Activated T-cell treated with anti-CD3 and anti-CD28 coated beads, Interleukin-2, amount 50 U/mL, for 72 hours (primary cell): ENCODE data around the gene AK9. TPM values are rescaled to one million over a fixed set of nuclear protein-coding genes. Genes with fewer than 3 reads are reported as not detected.
A peak's percentile ranks its signal among the peaks of the same experiment; 100 is the strongest.

ENCODE experiments used
- ATAC-seq, 2 donors: fragments of 150-1000 bp; cut with Tn5 transposase; replicated peaks in 1 of 2; 2 replicates each; pipeline ENCODE4 v1.10.0; 2021; ENCODE audit warnings: moderate library complexity in 2 of 2, mild to moderate bottlenecking in 1 of 2
- DNase-seq, 2 donors: peaks; one replicate each; pipeline ENCODE4 v3.0.0; 2021 to 2022; ENCODE audit warnings: mixed read lengths in 1 of 2
- H3K27ac Mint-ChIP-seq: one replicate; pipeline ENCODE4 v1.8.0; 2022; ENCODE audit warnings: mild to moderate bottlenecking, moderate library complexity, mixed read lengths
- H3K27me3 Mint-ChIP-seq: one replicate; pipeline ENCODE4 v1.8.0; 2022; ENCODE audit warnings: low read depth, mixed read lengths
- H3K36me3 Mint-ChIP-seq, 2 donors: one replicate each; pipeline ENCODE4 v1.8.0; 2022; ENCODE audit warnings: mixed read lengths in 2 of 2, mild to moderate bottlenecking in 1 of 2; ENCODE audit not compliant: insufficient read depth in 2 of 2
- H3K4me1 Mint-ChIP-seq: one replicate; pipeline ENCODE4 v1.8.0; 2022; ENCODE audit warnings: low read depth, mixed read lengths
- H3K4me3 Mint-ChIP-seq, 2 donors: one replicate each; pipeline ENCODE4 v1.8.0; 2022; ENCODE audit warnings: mild to moderate bottlenecking in 2 of 2, mixed read lengths in 2 of 2, moderate library complexity in 2 of 2
- H3K9me3 Mint-ChIP-seq, 2 donors: one replicate each; pipeline ENCODE4 v1.8.0; 2022; ENCODE audit warnings: mixed read lengths in 2 of 2
- total RNA-seq, 2 donors: library from RNA; stranded (reverse); gene quantifications; one replicate each; pipeline ENCODE4 v1.2.3, GENCODE V29; 2022

Gene AK9
- total RNA-seq, 2 donors from 2014 or later: 6.4 to 11.5 TPM

DNA sequence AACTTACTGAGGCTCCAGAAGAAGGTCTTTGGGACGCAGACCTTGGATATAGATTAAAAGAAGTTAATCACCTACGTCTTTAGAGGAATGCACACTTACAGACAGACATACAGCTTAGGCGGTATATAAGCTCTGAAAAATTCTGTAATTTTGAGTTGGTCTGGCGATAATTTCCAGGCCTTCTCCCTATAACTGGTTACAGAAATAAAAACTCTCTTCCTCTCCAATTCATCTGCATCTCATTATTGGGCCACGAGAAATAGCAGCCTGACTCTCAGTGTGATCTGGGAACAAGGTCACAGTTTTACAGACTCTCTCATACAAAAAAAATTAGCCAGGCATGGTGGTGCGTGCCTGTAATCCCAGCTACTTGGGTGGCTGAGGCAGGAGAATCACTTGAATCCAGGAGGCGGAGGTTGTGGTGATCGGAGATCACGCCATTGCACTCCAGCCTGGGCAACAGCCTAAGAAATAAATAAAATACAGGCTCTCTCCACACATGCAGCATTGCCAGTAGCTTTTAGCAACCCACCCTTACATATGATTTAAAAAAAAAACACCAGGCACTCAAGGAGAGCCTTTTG, 212.7 kb downstream of the AK9 start:
- no peaks in the 10 kb centered on the region for H3K27me3 Mint-ChIP-seq
- DNase-seq: no peak
- H3K4me1 Mint-ChIP-seq: peaks cover 87% of the 10 kb centered on the region
- no peak for ATAC-seq
- no peaks in the 10 kb centered on the region for H3K9me3 Mint-ChIP-seq
- H3K27ac Mint-ChIP-seq: peak overlapping the region; percentile 98
- H3K36me3 Mint-ChIP-seq: peaks cover 15 to 37% of the 10 kb centered on the region in 2 donors
- H3K4me3 Mint-ChIP-seq: peak overlapping the region; percentile 80 to 90

DNA sequence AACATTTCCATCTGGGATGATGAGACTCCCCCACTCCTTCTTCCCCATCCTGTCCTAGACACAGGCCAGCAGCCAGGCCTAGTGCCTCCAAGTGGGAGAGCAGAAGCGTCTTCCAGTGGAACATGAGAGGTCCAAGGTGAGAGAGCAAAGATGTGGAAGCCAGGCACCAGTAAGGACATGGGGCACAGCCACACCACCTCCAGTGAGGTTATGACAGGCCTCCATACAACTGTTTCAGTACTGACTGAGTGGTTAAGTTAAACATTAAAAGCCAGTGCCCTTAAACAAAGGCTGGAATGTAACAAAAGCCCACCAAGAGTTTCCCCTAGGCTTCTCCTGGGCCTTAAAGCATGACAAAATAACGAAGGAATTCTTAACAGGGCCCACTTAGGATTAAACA, 213.3 kb downstream of the AK9 start:
- no peak for DNase-seq
- Mint-ChIP-seq H3K36me3 (peaks cover 20 to 43% of the 10 kb centered on the region in 2 donors), H3K4me3 (peak overlapping the region; percentile 80 to 90), H3K27ac (peak overlapping the region; percentile 98), H3K4me1 (peaks cover 93% of the 10 kb centered on the region), H3K9me3 (no peaks in the 10 kb centered on the region), H3K27me3 (no peaks in the 10 kb centered on the region)
- ATAC-seq: peak; percentile 25 to 36

DNA sequence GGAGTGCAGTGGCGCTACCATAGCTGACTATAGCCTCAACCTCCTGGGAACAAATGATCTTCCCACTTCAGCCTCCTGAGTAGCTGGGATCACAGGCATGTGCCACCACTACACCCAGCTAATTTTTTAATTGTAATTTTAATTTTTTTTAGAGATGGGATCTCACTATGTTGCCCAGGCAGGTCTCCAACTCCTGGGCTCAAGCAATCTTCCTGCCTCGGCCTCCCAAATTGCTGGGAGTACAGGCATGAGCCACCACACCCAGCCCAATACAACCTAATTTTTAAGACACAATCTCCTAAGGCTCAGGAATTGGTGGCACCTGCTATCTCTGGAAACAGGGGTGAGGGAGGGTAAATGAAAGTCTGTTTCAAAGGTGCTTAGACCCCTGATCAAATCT, 213.8 kb downstream of the AK9 start:
- peaks cover 19 to 46% of the 10 kb centered on the region in 2 donors for H3K36me3 Mint-ChIP-seq
- no peaks in the 10 kb centered on the region for H3K9me3 Mint-ChIP-seq
- ATAC-seq (no peak), DNase-seq (no peak)
- H3K4me1 Mint-ChIP-seq: peaks cover 98% of the 10 kb centered on the region
- H3K4me3 Mint-ChIP-seq: peak overlapping the region; percentile 80 to 90
- no peaks in the 10 kb centered on the region for H3K27me3 Mint-ChIP-seq
- H3K27ac Mint-ChIP-seq: peak overlapping the region; percentile 98

DNA sequence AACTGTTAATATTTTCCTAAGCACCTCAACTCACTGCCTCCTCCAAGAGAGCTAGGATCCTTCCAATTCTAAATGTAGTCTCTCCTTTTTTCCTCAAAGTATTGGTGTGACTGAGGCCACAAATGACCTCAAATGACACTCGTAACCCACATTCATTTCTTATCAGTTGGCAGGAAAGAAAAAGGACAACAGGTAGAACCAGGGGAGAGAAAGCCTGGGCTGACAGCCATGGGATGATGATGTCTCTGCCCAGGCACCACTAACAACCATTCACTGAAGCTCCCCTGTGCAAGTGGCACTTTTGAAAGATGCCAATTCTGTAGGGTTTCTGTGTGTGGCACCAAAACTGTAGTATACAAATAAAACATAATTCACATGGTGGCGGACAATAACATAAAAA, 215.4 kb downstream of the AK9 start:
- peak overlapping the region; percentile 87 for H3K27ac Mint-ChIP-seq
- H3K4me3 Mint-ChIP-seq: peak overlapping the region; percentile 20 to 38
- H3K27me3 Mint-ChIP-seq: no peaks in the 10 kb centered on the region
- DNase-seq (no peak), ATAC-seq (no peak)
- H3K9me3 Mint-ChIP-seq: no peaks in the 10 kb centered on the region
- peaks cover 98% of the 10 kb centered on the region for H3K4me1 Mint-ChIP-seq
- H3K36me3 Mint-ChIP-seq: peaks cover 18 to 48% of the 10 kb centered on the region in 2 donors

DNA sequence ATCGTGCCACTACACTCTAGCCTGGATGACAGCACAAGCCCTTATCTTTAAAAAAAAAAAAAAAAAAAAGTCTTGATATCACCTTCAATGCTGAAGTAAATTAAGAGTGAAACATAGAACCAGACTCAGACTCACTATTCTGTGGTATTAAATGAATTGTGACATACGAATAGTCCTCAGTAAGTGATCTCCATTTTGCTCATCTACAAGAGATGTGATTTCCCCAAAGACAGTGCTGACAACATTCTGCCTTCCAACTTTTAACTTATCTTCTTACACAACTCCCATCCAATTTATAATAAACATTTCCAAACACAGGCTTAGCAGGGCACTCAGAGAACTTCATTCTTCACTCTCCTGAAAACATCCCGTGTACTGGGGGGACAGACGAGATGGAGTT, 216.0 kb downstream of the AK9 start:
- no peaks in the 10 kb centered on the region for H3K27me3 Mint-ChIP-seq
- H3K36me3 Mint-ChIP-seq: peaks cover 20 to 50% of the 10 kb centered on the region in 2 donors
- H3K4me1 Mint-ChIP-seq: peaks cover 92% of the 10 kb centered on the region
- DNase-seq (no peak), ATAC-seq (peak; percentile 83 to 85)
- H3K27ac Mint-ChIP-seq: peak overlapping the region; percentile 87
- H3K4me3 Mint-ChIP-seq: peak overlapping the region; percentile 33 to 38
- no peaks in the 10 kb centered on the region for H3K9me3 Mint-ChIP-seq

DNA sequence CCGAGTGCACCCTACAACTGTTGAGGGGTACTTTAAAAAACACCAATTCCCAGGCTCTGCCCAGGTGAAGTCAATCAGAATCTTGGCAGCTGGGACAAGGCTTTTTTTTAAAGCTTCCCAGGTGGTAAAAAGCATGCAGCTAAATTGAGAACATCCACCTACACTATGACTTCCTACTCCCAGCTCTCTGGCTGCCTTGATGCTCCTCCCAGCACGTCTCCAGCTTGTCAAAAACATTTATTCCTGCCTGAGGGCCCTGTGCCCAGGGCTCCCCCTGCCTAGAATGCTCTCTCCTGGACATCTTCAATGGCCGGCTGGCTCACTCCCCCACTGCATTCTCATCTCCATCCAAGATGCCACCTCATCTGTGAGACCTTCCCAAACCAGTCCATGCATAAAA, 217.9 kb downstream of the AK9 start:
- DNase-seq (no peak), ATAC-seq (no peak)
- peaks cover 86% of the 10 kb centered on the region for H3K4me1 Mint-ChIP-seq
- peak overlapping the region; percentile 49 to 68 for H3K4me3 Mint-ChIP-seq
- peak overlapping the region; percentile 47 for H3K27ac Mint-ChIP-seq
- H3K9me3 Mint-ChIP-seq: no peaks in the 10 kb centered on the region
- H3K36me3 Mint-ChIP-seq: peaks cover 24 to 55% of the 10 kb centered on the region in 2 donors
- no peaks in the 10 kb centered on the region for H3K27me3 Mint-ChIP-seq

DNA sequence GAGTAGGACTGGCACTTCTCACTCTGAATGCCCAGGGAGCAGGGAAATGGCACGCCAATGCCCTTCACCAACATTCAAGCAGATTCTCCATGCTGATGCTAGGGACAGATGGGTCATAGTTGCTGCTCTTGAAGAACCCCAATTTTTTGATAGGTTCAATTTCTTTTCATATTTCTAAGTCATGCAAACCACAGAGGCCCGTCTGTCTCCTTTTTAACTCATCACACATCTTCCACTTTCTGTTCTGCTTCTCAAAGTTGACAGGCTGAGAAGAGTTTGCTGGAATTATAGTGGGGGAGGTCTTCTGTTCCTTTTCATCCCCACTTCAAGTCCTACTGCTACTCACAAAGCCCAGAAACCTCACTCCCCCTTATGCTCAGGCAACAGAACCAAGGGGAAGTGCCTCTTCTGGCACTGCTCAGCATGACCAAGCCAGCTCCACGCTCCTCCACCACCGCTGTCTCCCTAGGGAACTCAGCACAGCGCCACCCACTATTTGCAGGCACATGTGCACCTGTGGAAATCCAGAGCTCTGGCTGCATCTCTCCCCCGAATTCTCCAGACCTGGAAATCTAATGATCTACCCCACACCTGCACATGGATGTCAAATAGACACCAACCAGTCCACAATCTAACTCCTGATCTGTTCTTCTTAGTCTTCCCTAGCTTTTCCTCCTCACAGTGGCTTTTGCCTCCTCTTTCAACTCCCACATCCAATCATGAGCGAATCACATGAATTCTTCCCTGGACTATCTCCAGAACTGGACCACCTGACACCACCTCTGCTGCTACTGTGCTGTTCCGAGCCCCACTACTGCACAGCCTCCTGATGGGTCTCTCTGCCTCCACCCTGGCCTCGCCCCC, 218.6 kb downstream of the AK9 start:
- peaks cover 28 to 60% of the 10 kb centered on the region in 2 donors for H3K36me3 Mint-ChIP-seq
- peaks cover 86% of the 10 kb centered on the region for H3K4me1 Mint-ChIP-seq
- ATAC-seq: peak; percentile 43
- no peak for DNase-seq
- H3K9me3 Mint-ChIP-seq: no peaks in the 10 kb centered on the region
- peak overlapping the region; percentile 6 for H3K27ac Mint-ChIP-seq
- H3K4me3 Mint-ChIP-seq: peak overlapping the region; percentile 49 to 68
- H3K27me3 Mint-ChIP-seq: no peaks in the 10 kb centered on the region

DNA sequence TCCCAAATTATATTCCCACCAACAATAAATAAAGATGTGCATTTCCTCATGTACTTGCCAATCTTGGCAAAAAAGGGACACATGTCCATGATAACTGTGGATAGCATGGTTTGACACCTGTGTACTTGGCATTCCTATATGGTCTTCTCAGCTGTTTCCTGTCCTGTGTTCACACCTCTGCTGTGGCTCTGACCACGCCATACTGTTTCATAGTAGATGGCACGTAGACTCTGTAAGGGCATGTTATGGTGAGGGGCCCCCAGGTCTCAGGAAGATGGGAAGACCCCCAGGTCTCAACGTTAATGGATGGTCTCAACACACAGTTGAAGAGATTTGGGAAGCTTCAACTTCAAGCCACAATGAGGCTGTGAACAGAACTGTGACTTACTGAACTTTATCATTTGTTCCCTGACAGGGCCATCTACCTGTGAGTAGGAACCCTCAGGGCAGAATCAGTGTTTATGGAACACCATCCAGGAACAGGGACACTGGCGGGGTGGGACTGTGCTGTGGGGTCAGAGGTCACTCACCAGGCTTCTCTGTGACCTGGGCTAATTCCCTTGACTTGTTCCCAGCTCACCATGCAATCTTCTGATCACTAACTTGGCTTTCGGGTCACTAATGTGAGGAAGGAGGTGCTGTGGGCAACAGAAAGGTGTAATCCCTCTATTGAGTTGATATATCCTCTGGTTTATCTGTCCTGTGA, 219.7 kb downstream of the AK9 start:
- no peak for DNase-seq
- no peak for ATAC-seq
- Mint-ChIP-seq H3K27me3 (no peaks in the 10 kb centered on the region), H3K4me3 (peak overlapping the region; percentile 49 to 68), H3K36me3 (peaks cover 28 to 64% of the 10 kb centered on the region in 2 donors), H3K4me1 (peaks cover 78% of the 10 kb centered on the region), H3K9me3 (no peaks in the 10 kb centered on the region), H3K27ac (peak overlapping the region; percentile 34)

DNA sequence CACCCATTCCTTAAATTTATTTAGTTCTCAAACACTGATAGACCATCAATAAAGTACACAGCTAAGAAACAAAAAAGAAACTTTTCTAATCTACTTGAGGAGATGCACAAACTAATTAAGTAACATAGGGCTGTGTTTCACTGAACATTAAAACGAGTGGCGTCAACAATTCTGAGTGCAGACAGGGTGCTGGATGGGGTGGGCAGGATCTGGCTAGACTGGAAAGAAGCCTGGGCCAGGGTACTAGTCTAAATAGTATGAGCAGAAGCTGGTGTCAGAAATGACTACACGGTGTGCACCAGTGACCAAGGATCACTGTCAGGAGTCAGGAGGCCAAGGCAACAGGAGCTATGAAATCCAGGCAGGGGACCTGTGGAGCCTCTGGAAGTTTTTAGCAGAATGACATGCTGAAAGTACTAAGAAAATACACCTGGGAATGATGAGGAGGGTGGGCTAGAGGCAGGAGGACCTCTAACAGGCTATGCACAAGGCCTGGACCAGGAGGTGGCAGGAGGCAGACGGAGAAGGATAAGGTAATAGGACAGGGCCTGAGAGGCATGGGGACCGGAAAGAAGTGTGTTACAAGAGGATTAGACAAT, 221.3 kb downstream of the AK9 start:
- Mint-ChIP-seq H3K9me3 (no peaks in the 10 kb centered on the region), H3K36me3 (peaks cover 27 to 65% of the 10 kb centered on the region in 2 donors), H3K27ac (peak overlapping the region; percentile 39), H3K27me3 (no peaks in the 10 kb centered on the region), H3K4me3 (no peak overlapping the region), H3K4me1 (peaks cover 75% of the 10 kb centered on the region)
- ATAC-seq (no peak), DNase-seq (no peak)

DNA sequence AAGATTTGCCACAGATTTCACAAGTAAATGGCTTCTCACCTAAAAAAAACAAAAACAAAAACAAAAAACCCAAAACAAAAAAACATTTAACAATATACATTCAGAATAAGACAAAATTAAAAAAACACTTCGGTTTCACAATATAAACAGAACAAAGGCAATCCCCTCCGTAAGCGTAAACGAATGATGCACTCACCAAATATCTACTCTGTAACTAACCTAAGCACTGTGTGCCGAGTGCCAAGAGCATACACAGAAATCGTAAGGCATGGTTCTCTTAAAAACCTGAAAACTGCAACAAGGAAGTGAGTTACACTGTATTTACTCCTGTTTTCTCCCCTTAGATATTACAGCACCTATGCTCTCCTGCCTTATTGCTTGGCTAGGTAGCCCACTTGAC, 223.3 kb downstream of the AK9 start:
- DNase-seq: no peak
- Mint-ChIP-seq H3K4me1 (peaks cover 68% of the 10 kb centered on the region), H3K27ac (peak overlapping the region; percentile 6), H3K36me3 (peaks cover 21 to 61% of the 10 kb centered on the region in 2 donors), H3K4me3 (no peak overlapping the region), H3K9me3 (no peaks in the 10 kb centered on the region), H3K27me3 (no peaks in the 10 kb centered on the region)
- no peak for ATAC-seq

DNA sequence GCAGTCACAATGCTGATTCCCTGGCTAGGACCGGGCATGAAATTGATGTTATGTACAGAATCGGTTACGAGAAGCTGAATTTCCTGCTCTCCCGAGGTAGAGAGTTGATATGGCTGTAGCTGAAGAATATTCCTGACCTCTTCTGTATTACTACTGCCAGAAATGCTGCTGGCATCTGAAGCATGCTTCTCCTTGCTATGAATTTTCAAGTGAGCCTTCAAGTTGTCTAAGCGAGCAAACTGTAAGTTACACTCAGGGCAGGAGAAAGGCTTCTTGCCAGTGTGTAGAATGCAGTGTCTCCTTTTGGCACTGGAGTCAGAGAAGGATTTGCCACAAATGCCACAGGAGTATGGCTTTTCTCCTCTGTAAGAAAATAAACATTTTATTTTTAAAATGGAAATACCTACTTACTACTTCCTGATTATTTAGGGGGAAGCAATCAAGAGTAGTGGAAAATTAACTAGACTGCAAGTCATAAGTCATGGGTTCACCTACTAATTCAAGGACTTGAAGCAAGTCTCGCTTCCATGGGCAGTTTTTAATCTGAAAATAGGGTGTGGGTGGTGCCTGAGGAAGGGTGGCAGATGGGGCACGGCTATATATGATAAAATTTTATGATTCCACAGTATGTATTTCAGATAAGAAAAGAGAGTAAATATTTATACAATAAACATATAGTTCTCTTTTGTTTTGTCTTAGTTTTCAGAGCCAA, 224.6 kb downstream of the AK9 start:
- Mint-ChIP-seq H3K9me3 (peaks cover 2% of the 10 kb centered on the region in 2 donors), H3K27me3 (no peaks in the 10 kb centered on the region), H3K36me3 (peaks cover 28 to 59% of the 10 kb centered on the region in 2 donors), H3K4me3 (no peak overlapping the region), H3K27ac (no peak overlapping the region), H3K4me1 (peaks cover 63% of the 10 kb centered on the region)
- ATAC-seq: no peak
- DNase-seq: no peak

DNA sequence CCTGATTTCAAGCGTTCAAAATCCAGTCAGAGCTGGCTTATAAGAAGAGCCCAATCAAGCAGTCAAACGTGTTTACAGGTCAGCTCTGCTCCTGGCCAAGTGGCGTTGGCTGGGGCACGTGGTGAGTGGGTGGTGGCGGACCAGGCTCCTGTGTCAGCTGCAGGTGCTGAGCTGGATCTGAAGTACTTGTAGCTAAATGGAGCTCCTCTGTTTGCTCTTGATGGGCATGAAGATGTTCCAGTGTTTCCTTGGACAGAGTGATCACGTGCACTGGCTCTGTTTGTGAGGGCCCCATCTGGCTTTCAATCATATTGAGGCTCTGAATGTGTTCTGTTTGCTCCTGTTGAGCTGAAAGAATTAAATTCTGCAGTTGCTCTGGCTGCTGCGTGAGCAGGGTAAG, 225.2 kb downstream of the AK9 start:
- Mint-ChIP-seq H3K36me3 (peaks cover 29 to 57% of the 10 kb centered on the region in 2 donors), H3K4me1 (peaks cover 57% of the 10 kb centered on the region), H3K27me3 (no peaks in the 10 kb centered on the region), H3K27ac (peak overlapping the region; percentile 50), H3K4me3 (no peak overlapping the region), H3K9me3 (peaks cover 2% of the 10 kb centered on the region in 2 donors)
- no peak for ATAC-seq
- DNase-seq: no peak
